Naive thymus-derived CD4-positive, alpha-beta T cell (primary cell): Measurements from ENCODE around the gene DCANP1. TPM values are rescaled to one million over a fixed set of nuclear protein-coding genes. Genes with fewer than 3 reads are reported as not detected.

Source experiments
- ATAC-seq: fragments of 150-1000 bp; cut with Tn5 transposase; 2 replicates; pipeline ENCODE4 v1.10.0; 2021; ENCODE audit warnings: mild to moderate bottlenecking, moderate library complexity
- CTCF ChIA-PET: fragments of 350-600 bp; sonication (Branson Sonifier 250); formaldehyde crosslinking; loops from one replicate; lab custom pipeline; 2021; ENCODE audit warnings: antibody characterized with exemption; lab: Charles Lee
- POLR2A ChIA-PET: fragments of 350-600 bp; sonication (Branson Sonifier 250); formaldehyde crosslinking; loops from one replicate; lab custom pipeline; 2021; ENCODE audit warnings: antibody characterized with exemption, inconsistent platforms; lab: Charles Lee
- DNase-seq, 9 donors: peaks; one replicate each; pipeline versions ENCODE4 v3.0.0 to v3.0.0-alpha.2; 2020 to 2022; ENCODE audit warnings: mixed read lengths in 1 of 9
- H3K27ac ChIP-seq: one replicate; pipeline ENCODE4 v1.7.0; 2013; ENCODE audit warnings: mild to moderate bottlenecking, low read depth, low read length, moderate library complexity
- H3K27me3 ChIP-seq, 2 donors: one replicate each; pipeline ENCODE4 v1.7.0; 2013; ENCODE audit warnings: low read length in 2 of 2, mild to moderate bottlenecking in 2 of 2, moderate library complexity in 2 of 2; ENCODE audit not compliant: control insufficient read depth in 2 of 2, insufficient read depth in 2 of 2
- H3K36me3 ChIP-seq, 3 experiments: 1 replicate in 2 of 3; 2 replicates in 1 of 3; pipeline ENCODE4 v1.7.0; 2013; ENCODE audit warnings: low read length in 3 of 3, mild to moderate bottlenecking in 3 of 3, moderate library complexity in 1 of 3; ENCODE audit not compliant: insufficient read depth in 3 of 3, control insufficient read depth in 2 of 3
- H3K4me1 ChIP-seq, 2 donors: one replicate each; pipeline ENCODE4 v1.7.0; 2013; ENCODE audit warnings: low read length in 2 of 2, mild to moderate bottlenecking in 2 of 2, moderate library complexity in 1 of 2; ENCODE audit not compliant: control insufficient read depth in 2 of 2, insufficient read depth in 2 of 2
- H3K4me3 ChIP-seq: 2 replicates; pipeline ENCODE4 v1.7.0; 2013; ENCODE audit warnings: mild to moderate bottlenecking, low read length
- H3K9me3 ChIP-seq, 3 experiments: 1 replicate in 2 of 3; 2 replicates in 1 of 3; pipeline ENCODE4 v1.7.0; 2013; ENCODE audit warnings: low read length in 3 of 3; ENCODE audit not compliant: control insufficient read depth in 2 of 3
- H3K27ac Mint-ChIP-seq, 9 donors: one replicate each; pipeline ENCODE4 v1.8.0; 2020 to 2022; ENCODE audit warnings: mixed read lengths in 9 of 9, mild to moderate bottlenecking in 8 of 9, moderate library complexity in 5 of 9, inconsistent platforms in 2 of 9
- H3K27me3 Mint-ChIP-seq, 5 donors: one replicate each; pipeline ENCODE4 v1.8.0; 2021 to 2022; ENCODE audit warnings: mixed read lengths in 5 of 5, mild to moderate bottlenecking in 1 of 5
- H3K36me3 Mint-ChIP-seq, 5 donors: one replicate each; pipeline ENCODE4 v1.8.0; 2020 to 2022; ENCODE audit warnings: mixed read lengths in 5 of 5, mild to moderate bottlenecking in 3 of 5, inconsistent platforms in 1 of 5
- H3K4me1 Mint-ChIP-seq, 7 donors: one replicate each; pipeline ENCODE4 v1.8.0; 2020 to 2022; ENCODE audit warnings: mixed read lengths in 7 of 7, mild to moderate bottlenecking in 3 of 7, inconsistent platforms in 1 of 7
- H3K4me3 Mint-ChIP-seq, 10 donors: one replicate each; pipeline ENCODE4 v1.8.0; 2020 to 2022; ENCODE audit warnings: mild to moderate bottlenecking in 10 of 10, mixed read lengths in 10 of 10, moderate library complexity in 6 of 10, inconsistent platforms in 2 of 10
- H3K9me3 Mint-ChIP-seq, 11 donors: one replicate each; pipeline ENCODE4 v1.8.0; 2020 to 2022; ENCODE audit warnings: mixed read lengths in 11 of 11, mild to moderate bottlenecking in 4 of 11, inconsistent platforms in 1 of 11, moderate library complexity in 1 of 11
- intact Hi-C, 2 donors: fragments of 100-400 bp; cut with micrococcal nuclease; formaldehyde crosslinking; loops; one replicate each; pipeline ENCODE4 v1.15.1; 2023
- polyA plus RNA-seq, 2 donors: library from polyadenylated mRNA; unstranded; fragments of 300-500 nt; fragmentation: Illumina TruSeq; gene quantifications; one replicate each; pipeline ENCODE4 v1.2.3, GENCODE V29; 2021
- total RNA-seq, 6 experiments: library from RNA in 5 of 6; stranded (reverse) in 5 of 6; gene quantifications; 1 replicate in 5 of 6; 2 replicates in 1 of 6; pipeline ENCODE4 v1.2.3 and lab custom pipeline; 2021 to 2026

DCANP1 gene
- total and polyA plus RNA-seq, 7 experiments from 2014 or later: 0.16 to 0.59 TPM; not detected in 5

DNA sequence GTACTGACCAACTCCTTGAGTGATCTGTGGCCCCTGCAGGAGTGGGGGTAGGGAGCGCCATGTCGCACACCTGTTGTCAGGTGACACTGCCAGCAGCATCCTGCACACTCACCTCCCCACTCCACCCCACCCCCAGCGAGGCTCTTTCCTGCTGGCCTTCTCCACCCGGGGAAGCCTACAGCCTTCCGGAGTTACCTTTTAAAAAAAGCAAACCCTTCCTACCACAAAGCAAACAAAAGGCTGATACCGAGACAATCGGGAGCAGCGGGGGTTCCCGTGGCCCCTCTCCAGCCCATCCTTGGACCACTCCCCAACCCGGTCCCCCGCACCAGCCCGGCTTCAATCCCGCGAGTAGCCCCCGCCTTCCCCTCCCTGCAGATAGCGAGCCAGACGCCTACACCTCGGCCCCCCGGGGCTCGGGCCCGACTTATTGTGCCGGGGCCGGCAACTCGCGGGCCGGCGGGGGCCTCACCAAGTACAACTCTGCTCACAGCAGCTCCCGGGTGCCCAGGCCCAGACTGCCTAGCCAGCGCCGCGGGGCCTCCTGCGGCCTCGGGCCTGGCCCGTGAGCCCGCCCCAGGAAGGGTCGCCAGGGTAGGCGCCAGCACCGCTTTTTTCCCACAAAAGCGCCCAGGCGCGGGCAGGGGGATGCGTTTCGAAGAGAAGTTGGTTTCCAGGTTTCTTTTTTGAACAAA, 48.8 kb downstream of the DCANP1 start:
- ATAC-seq (peak; percentile 14), DNase-seq (peak in 8 of 9 donors; percentile 21 to 52 (median 43))
- POLR2A ChIA-PET: no interaction called here
- CTCF ChIA-PET: no interaction called here
- Histone ChIP-seq H3K4me1 (peaks cover 17 to 32% of the 10 kb centered on the region in 2 donors), H3K9me3 (no peaks in the 10 kb centered on the region), H3K27me3 (no peaks in the 10 kb centered on the region), H3K27ac (peak overlapping the region; percentile 75), H3K36me3 (peaks cover 0 to 3% (median 0%) of the 10 kb centered on the region in 3 experiments), H3K4me3 (peak overlapping the region; percentile 66)
- Mint-ChIP-seq H3K27me3 (peaks cover 0 to 12% (median 0%) of the 10 kb centered on the region in 5 donors), H3K9me3 (no peaks in the 10 kb centered on the region), H3K4me1 (peaks cover 40 to 65% (median 59%) of the 10 kb centered on the region in 7 donors), H3K36me3 (peaks cover 0 to 14% (median 0%) of the 10 kb centered on the region in 5 donors), H3K27ac (peak overlapping the region; percentile 54 to 93 (median 83)), H3K4me3 (peak overlapping the region; percentile 79 to 93 (median 86))
- intact Hi-C loops: loop anchor here (2.0 kb wide), 3 partner anchors 26 to 660 kb away; partner anchors contain the start of gene CAMLG (in 1 of the 2)

DNA sequence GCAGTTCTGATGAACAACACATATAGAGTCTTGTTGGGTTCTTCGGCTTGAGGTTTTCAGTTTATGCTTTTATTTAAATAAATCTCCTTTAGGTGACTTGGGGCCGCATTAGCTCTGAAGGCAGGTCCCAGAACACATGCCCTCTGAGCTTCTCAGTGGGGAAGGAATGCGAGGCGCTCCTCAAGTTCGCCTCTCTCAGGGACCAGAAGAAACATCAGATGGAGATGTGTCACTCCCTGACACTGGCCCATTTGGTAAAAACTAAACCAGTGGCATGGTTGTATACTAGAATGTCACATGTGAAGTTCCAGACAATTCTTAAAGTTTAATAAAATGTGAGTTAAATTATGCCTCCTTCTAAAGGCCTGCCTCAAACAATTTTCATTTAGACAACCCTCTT, 50.1 kb downstream of the DCANP1 start:
- Mint-ChIP-seq H3K4me3 (peak overlapping the region; percentile 76 to 93 (median 86)), H3K36me3 (peaks cover 0 to 22% (median 12%) of the 10 kb centered on the region in 5 donors), H3K27ac (peak overlapping the region in 7 of 9 donors; percentile 6 to 83 (median 73)), H3K9me3 (no peaks in the 10 kb centered on the region), H3K4me1 (peaks cover 51 to 77% (median 72%) of the 10 kb centered on the region in 7 donors), H3K27me3 (peaks cover 0 to 11% (median 0%) of the 10 kb centered on the region in 5 donors)
- H3K27ac ChIP-seq: no peak overlapping the region
- peaks cover 0 to 6% (median 0%) of the 10 kb centered on the region in 3 experiments for H3K36me3 ChIP-seq
- ATAC-seq (no peak), DNase-seq (no peak)
- H3K4me1 ChIP-seq: peaks cover 21 to 39% of the 10 kb centered on the region in 2 donors
- H3K27me3 ChIP-seq: no peaks in the 10 kb centered on the region
- ChIA-PET POLR2A (no interaction called here), CTCF (no interaction called here)
- H3K4me3 ChIP-seq: no peak overlapping the region
- intact Hi-C loops: no loop called here
- no peaks in the 10 kb centered on the region for H3K9me3 ChIP-seq

DNA sequence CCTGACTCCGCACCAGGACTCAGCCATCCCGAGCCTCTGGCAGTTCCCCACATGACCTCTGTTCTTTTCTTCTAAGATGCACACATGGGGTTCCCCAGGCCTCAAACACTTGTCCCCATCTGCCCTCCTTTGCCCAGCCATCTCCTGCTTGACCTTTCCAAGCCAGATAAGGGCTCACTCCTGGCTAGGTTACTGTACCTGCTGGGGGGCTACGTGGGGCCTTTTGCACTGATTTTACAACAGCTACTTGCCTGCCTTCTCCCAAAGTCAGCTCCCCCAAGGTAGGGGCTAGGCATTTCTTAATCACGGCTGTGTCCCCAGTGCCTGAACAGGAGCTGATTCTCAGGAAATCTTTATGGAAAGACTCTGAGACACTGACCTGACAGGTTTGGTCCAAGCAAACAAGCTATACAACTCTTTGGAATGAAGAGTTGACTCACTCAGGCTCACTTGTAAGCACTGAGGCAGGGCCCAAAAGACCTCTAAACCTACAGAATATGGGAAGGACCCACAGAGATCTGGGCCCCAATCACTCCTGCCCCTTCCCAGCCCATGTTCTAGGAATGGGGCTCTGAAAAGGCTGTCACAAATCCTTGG, 50.6 kb downstream of the DCANP1 start:
- Mint-ChIP-seq H3K9me3 (no peaks in the 10 kb centered on the region), H3K27ac (peak overlapping the region in 2 of 9 donors; percentile 10 to 73), H3K36me3 (peaks cover 0 to 23% (median 17%) of the 10 kb centered on the region in 5 donors), H3K4me3 (peak overlapping the region in 9 of 10 donors; percentile 24 to 91 (median 85)), H3K4me1 (peaks cover 56 to 82% (median 77%) of the 10 kb centered on the region in 7 donors), H3K27me3 (peaks cover 0 to 7% (median 0%) of the 10 kb centered on the region in 5 donors)
- Histone ChIP-seq H3K36me3 (peaks cover 0 to 6% (median 0%) of the 10 kb centered on the region in 3 experiments), H3K27me3 (no peaks in the 10 kb centered on the region), H3K27ac (no peak overlapping the region), H3K4me3 (no peak overlapping the region), H3K9me3 (no peaks in the 10 kb centered on the region), H3K4me1 (peaks cover 22 to 44% of the 10 kb centered on the region in 2 donors)
- ATAC-seq (no peak), DNase-seq (no peak)
- intact Hi-C loops: no loop called here
- POLR2A ChIA-PET: interaction anchor here (1.6 kb wide), 1 partner anchor 12 kb away, joined by 3 read pairs; no protein-coding TSS in a partner anchor
- CTCF ChIA-PET: no interaction called here

DNA sequence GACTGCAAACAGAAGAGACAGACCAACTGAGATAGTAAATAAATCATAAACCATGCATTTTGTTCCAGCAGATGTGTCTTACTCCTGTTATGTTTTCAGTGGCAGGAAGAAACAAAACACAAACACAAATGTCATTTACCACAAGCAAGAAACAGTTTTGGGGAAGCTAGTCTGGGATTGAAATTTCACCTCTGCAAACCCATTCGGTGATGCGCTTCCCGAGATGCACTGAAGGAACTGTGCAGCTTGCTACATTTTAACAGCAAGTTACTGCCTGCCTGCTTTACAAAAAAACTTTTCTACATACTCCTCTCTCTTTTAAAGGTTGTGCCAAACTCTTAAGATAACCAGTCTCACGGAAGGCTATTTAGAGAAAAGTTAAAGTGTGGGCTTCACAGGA, 51.3 kb downstream of the DCANP1 start:
- H3K36me3 ChIP-seq: peaks cover 0 to 9% (median 0%) of the 10 kb centered on the region in 3 experiments
- Mint-ChIP-seq H3K4me1 (peaks cover 59 to 83% (median 81%) of the 10 kb centered on the region in 7 donors), H3K4me3 (peak overlapping the region in 7 of 10 donors; percentile 1 to 66 (median 21)), H3K27ac (peak overlapping the region in 5 of 9 donors; percentile 1 to 57 (median 11)), H3K36me3 (peaks cover 0 to 25% (median 19%) of the 10 kb centered on the region in 5 donors), H3K27me3 (peaks cover 0 to 7% (median 0%) of the 10 kb centered on the region in 5 donors), H3K9me3 (no peaks in the 10 kb centered on the region)
- no peak for DNase-seq
- no peak overlapping the region for H3K4me3 ChIP-seq
- ATAC-seq: no peak
- ChIA-PET POLR2A (interaction anchor here (1.6 kb wide), 1 partner anchor 11 kb away, joined by 3 read pairs; no protein-coding TSS in a partner anchor), CTCF (interaction anchor here (2.0 kb wide), 1 partner anchor 31 kb away, joined by 11 read pairs; no protein-coding TSS in a partner anchor)
- peaks cover 22 to 46% of the 10 kb centered on the region in 2 donors for H3K4me1 ChIP-seq
- H3K9me3 ChIP-seq: no peaks in the 10 kb centered on the region
- H3K27me3 ChIP-seq: no peaks in the 10 kb centered on the region
- intact Hi-C loops: no loop called here
- no peak overlapping the region for H3K27ac ChIP-seq

DNA sequence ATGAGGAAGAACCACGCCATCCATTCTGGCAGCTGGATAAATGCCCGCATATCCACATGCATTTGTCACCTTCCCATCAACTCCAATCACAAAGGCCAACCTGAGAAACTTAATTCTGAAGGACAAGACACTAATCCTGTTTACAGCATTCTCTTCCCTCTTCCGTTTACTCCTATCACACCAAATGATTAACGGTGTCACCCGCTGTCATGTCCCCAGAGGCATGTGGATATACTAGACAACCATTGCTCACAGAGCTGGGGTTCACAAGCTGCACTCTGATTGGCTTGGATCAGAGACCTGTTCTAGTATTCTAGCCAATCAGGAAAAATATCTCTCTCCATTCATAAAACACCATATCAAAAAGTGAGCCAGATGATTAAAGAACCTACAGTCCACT, 51.7 kb downstream of the DCANP1 start:
- Histone ChIP-seq H3K36me3 (peaks cover 0 to 9% (median 0%) of the 10 kb centered on the region in 3 experiments), H3K27me3 (no peaks in the 10 kb centered on the region), H3K4me1 (peaks cover 22 to 46% of the 10 kb centered on the region in 2 donors), H3K9me3 (no peaks in the 10 kb centered on the region), H3K27ac (no peak overlapping the region), H3K4me3 (no peak overlapping the region)
- Mint-ChIP-seq H3K9me3 (no peaks in the 10 kb centered on the region), H3K27me3 (peaks cover 0 to 4% (median 0%) of the 10 kb centered on the region in 5 donors), H3K4me3 (peak overlapping the region in 8 of 10 donors; percentile 1 to 66 (median 25)), H3K36me3 (peaks cover 0 to 25% (median 19%) of the 10 kb centered on the region in 5 donors), H3K27ac (peak overlapping the region in 5 of 9 donors; percentile 1 to 68 (median 11)), H3K4me1 (peaks cover 62 to 83% (median 82%) of the 10 kb centered on the region in 7 donors)
- ChIA-PET POLR2A (interaction anchor here (1.6 kb wide), 1 partner anchor 11 kb away, joined by 3 read pairs; no protein-coding TSS in a partner anchor), CTCF (interaction anchor here (2.0 kb wide), 1 partner anchor 31 kb away, joined by 11 read pairs; no protein-coding TSS in a partner anchor)
- no peak for DNase-seq
- no peak for ATAC-seq
- intact Hi-C loops: no loop called here
